GM18951 (cell line): ENCODE measurements around the gene VTN.

ENCODE experiments used
- POLR2A ChIP-seq: IDR thresholded peaks from 4 replicates; pipeline ENCODE4 v1.6.1; 2011; ENCODE audit warnings: mild to moderate bottlenecking; ENCODE audit not compliant: insufficient read length, insufficient read depth; ENCODE audit errors: extremely low read depth
- in situ Hi-C: fragments of 300-500 bp; cut with MboI; formaldehyde crosslinking; loops from one replicate; pipeline ENCODE4 v1.12.0; 2022; ENCODE audit warnings: low sequenced_read_pairs, mixed read lengths, inconsistent platforms; ENCODE audit not compliant: unreplicated experiment

VTN gene

DNA sequence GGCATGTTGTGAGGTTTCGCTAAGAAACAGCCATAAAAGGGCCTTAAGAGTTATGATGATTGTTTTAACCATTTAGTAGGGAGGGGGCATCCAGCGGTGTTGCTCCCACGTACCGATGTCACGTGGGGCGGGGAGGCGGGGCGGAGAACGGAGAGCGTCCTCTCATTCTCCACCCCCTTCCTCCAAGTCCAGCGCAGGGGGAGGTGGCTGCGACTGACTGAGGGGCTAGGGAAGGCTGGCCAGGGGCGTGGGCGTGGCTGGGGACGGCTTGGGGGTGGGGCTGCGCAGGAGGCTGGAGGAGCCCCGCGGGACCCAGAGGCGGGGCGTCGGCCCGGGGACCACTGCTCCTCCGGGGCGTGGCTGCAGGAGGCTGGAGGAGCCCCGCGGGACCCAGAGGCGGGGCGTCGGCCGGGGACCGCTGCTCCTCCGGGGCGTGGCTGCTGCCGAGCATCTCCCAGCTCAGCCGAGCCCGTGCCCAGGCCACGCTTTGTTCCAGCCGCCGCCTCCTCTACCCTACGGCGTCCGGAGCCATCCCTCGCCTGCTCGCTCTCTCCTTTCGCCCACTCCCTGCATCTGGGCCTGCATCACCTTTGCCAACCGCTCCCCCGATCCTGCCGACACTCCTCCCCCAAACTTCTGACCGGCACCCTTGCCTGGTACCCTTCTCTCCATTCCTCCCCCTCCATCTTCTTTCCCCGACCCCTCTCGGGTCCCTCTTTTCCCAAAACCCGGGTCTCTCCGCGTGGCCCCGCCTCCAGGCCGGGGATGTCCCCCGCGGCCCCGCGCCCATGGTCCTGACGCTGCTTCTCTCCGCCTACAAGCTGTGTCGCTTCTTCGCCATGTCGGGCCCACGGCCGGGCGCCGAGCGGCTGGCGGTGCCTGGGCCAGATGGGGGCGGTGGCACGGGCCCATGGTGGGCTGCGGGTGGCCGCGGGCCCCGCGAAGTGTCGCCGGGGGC is 1.4 kb upstream of the VTN start, which contains the start of gene SARM1:
TSS of gene SARM1 (plus strand) at position 450 of the 958 bp plus-strand sequence. CDS start at position 789, 339 bp downstream.
- TF ChIP-seq POLR2A: peak; percentile 47
- in situ Hi-C loops: no loop called here

DNA sequence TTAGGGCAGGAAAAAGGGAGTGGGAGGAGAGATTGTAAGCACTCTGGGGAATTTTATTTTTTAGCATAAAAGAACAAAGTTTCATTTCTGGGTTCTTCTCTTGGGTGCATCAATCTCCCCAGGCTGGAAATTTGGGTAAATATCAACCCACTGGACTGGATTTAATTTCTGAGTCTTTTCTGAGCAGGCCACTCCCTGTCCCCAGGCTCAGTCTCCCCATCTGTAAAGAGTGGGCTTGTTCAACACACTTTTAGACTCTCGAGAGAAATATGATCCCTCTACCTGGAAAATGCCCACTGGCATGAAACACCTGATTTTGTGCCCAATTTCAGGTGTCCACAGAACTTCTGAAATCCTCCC is 617 bp upstream of the VTN start:
- no peak for TF ChIP-seq POLR2A
- in situ Hi-C loops: no loop called here

DNA sequence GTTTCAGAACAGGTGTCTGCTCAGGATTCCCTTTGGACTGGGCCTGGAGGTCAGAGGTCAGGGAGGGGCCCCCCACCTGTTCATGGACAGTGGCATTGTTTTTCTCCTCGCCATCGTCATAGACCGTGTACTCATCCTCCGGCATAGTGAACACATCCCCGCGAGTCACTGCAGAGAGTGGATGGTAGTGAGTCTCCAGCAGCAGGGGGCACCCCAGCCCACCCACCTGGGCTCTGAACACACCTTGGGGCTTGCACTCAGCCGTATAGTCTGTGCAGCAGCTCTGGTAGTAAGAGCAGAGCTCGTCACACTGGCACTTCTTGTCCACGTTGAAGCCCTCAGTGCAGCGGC is 448 bp downstream of the VTN start:
- in situ Hi-C loops: no loop called here
- TF ChIP-seq POLR2A: no peak

DNA sequence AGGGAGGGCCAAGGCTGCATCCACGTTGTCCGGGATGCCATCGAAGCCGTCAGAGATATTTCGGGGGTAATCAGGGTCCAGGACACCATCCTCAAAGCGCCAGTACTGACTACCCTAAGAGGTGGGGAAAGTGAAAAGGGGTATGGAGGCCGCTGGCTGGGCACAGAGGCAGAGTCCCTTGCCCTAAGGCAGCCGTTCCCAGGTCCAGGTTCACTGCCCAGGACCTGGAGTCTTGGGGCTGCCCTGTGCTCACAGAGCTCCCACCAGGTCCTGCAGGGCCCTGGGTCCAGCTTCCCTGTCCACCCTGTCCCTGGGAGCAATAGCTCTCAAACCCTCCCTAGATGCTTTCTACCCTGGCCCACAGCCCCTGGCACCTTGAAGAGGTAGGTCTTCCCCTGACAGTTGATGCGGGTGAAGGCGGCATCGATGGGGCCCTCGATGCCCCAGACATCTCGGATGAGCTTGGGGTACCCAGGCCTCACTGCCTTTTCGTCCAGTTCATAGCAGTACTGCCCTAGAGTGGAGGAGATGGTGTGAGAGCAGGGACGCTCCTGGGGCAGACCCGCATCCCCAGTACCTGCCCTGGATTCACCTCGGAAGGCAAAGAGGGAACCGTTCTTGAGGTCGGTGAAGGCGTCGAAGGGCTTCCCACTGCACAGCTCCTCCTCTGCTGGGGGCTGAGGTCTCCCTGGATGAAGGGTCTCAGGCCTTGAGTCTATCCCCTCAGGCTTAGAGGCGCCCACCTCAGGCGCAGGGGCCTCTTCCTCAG is 1.0 kb downstream of the VTN start:
- no peak for TF ChIP-seq POLR2A
- in situ Hi-C loops: no loop called here

DNA sequence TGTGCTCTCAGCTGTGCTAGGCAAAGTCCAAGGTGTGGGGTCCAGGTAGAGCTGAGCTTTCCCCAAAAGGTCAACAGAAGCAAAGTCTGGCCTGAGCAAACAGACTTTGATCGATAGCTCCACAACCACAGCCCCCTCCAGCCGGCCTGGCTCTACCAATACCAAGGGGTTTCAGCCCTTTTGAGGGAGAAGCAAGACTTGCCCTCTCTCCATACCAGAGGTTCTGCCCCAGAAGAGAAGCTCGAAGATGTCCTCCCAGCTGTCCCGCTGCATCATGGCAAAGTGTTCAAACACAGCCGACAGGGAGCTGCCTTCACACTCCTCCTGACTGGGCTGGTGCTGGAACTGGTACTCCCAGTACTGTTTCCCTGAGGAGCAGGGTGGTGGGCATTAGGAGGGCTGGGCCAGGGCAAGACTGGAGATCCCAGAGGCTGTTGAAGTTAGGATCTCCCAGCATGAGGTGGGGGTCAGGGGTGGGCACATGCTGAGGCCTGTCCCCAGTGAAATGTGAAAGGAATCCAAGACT is 1.7 kb downstream of the VTN start:
- no peak for TF ChIP-seq POLR2A
- in situ Hi-C loops: no loop called here

DNA sequence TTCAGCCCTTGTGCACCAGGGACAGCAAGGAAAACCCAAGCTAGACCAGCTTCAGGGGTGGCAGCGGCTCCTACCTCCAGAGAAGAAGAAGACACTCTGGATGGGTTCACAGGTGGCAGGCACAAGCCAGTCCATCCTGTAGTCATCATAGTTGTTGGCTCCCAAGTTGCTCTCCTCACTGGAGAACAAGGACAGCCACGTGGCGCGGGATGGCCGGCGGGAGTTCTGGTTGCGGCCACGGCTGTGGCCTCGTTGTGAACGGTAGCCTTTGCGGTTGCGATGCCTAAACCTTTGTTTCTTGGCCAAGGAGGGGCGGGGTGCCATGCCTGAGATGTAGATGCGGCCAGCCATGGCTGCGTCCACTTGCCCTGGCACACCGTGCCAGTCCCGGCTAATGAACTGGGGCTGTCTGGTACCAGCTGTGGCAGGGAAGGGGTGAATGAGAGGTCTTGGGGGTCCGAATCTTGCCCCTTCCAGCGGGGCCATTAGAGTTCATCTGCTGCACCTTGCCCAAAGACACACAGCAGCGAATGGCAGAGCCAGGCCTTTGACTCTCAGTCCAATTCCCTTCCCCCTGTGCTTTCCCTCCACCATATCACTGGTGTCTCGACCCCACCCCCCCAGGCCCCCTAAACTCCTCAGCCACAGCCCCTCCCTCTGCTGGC is 2.3 kb downstream of the VTN start:
- in situ Hi-C loops: no loop called here
- TF ChIP-seq POLR2A: no peak

DNA sequence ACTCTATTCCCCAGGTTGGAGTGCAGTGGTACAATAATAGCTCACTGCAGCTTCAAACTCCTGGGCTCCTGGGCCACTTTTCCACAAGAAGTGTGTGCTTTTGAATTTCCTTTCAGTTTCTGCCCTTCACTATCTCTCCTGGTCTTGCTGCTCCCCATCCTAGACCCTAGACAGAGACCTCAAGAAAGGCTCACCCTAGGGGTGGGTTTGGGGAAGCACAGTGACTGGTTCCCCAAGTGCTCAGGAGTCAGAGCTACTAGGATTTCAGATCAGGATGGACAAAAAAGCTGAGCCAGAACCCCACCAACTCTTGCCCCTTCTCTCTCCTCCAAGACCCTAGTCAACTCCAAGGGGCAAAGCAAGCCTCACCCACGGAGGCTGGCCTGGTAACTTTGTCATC is 3.5 kb downstream of the VTN start:
- in situ Hi-C loops: no loop called here
- TF ChIP-seq POLR2A: no peak

DNA sequence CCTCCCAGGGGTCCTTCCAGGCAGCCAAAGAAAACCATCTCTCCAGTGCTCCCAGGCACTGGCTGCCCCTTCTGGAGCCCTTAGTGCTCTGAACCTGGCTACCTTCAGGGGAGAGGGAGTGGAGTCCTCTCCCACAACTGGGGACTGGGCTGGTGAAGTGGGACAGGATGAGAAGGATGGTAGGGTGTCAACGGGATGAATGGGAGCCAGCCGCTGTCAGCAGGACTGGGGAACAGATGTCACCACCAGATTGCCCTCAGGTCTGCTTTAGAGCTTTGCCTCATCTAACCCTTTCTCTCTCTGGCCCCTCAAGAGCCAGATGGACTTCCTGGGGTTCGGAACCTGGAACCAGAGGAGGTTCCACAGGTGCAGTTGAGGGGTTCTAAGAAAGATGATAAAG is 4.6 kb downstream of the VTN start:
- in situ Hi-C loops: no loop called here
- TF ChIP-seq POLR2A: no peak

DNA sequence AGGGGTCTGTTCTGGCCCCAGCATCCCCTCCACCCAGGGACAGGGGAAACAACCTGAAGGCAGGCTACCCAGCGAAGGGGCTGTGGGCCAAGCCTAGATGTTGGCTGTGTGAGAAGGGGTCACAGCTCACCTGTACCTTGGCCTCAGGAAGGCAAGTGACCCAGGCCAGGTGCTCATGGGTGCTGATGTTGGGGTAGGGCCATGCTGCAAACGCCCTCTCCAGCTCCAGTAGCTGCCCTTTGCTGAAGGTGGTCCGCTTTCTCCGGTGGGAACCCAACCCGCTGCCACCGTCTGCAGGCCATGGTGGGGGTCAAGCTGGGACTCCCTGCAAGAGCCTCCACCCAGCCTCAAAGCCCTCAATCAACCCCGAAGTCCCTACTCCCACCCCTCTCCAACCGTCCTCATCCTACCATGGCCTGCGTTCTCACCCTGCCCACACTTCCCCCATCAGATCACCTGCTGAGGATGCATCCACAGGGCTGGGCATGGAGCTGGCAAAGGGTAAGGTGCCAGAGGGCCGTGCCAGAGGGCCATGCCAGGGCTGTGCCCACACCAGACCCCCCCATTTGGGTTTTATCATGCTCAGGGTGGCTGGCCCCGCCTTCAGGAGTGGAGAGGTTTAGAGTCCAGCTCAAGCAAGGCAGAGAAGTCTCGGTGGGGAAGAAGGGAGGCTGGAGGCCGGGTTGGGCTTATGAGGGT is 5.3 kb downstream of the VTN start, which contains the start of gene SEBOX:
TSS of gene SEBOX (minus strand) at position 535 of the 699 bp plus-strand sequence. CDS start at position 487, 48 bp downstream.
- in situ Hi-C loops: no loop called here
- no peak for TF ChIP-seq POLR2A

DNA sequence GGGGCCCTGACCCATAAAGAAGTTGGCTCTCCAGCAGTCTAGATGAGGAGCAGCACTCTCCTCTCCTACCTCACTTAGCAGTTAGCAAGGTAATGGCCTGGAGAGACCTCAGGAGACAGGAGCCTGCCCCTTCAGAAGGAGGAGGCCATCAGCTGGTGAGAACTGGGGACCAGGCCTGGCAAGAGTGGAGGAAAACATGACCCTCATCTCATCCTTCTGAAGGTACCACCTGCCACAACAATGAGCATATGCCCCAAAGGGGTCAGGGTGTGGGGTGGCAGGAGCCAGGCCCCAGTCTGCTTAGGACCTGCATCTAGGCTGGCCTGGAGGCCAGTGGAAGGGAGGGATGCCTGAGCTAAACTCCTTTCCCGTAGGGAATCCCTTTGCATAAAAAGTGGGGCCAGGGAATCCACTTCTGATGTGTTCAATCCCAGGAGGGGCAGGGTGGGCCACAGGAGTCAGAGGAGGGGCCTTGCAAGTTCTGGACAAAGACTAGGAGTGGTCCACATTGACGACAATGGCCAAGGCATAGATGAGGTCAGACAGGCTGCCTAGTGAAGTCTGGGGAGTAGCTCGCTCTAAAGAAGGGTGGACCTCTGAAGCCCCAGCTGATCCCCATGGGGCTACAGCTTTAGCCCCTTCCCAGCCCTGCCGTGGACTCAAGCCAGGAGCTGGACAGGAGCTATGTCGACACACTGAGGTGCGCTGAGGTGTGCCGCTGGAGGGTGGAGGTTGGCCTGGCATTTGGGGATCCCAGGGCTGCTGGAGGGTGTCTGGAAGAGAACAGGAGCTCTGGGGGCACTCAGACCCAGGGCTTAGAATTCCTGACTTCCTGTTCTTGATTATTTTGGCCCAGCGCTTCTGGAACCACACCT is 6.1 kb downstream of the VTN start:
- in situ Hi-C loops: no loop called here
- TF ChIP-seq POLR2A: no peak

DNA sequence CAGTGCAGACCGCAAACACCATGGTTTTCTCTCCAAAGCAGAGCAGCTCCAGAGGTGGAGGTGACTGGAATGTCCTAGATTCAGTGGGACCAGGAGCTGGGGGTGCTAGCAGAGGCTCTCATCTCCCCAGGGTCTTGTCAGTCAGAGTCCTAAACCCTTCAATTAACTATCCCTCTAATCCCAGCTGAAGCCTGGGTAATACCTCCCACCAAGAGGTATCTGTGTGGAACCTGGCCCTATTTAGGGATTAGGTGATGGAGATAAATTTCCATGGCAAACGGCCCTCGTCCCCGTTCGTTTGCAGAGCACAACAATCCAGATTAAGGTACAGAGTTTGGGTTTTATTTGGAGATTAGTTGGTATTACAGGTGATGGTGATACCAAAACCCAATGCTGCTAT is 6.9 kb downstream of the VTN start:
- TF ChIP-seq POLR2A: no peak
- in situ Hi-C loops: no loop called here

DNA sequence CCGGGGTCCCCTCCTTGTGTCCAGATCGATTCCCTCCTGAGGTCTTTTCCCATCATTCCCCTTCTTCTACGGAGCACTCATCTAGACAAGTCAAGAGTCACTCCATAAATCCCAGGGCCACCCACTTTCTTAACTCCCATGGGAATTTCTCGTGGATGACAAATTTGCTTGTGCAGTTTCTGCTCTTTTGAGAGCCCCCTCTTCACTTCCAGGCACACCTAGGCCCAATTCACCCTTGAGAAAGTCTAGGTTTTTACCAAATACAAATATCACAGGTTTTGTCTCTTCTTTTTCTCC is 12.3 kb downstream of the VTN start:
- TF ChIP-seq POLR2A: no peak
- in situ Hi-C loops: no loop called here
